IPS-NIHi7 (cell line): Measurements from ENCODE around the gene PEPD.

Experiments used
- DNase-seq: peaks from one replicate; pipeline ENCODE4 v3.0.0; 2012; ENCODE audit warnings: mixed read lengths; ENCODE audit errors: extremely low spot score

The PEPD gene

GRCh38 chr19:33422369-33423180, 99.0 kb downstream of the PEPD start:
- no peak for DNase-seq

GRCh38 chr19:33421368-33421767, 100.2 kb downstream of the PEPD start:
- DNase-seq, result no peak

GRCh38 chr19:33420821-33421220, 100.8 kb downstream of the PEPD start:
- DNase-seq, result no peak

- DNase-seq, result peak; percentile 95
Measured at GRCh38 chr19:33419788-33420130, 101.8 kb downstream of the PEPD start.

- DNase-seq, result no peak
Measured at GRCh38 chr19:33418871-33419787, 102.5 kb downstream of the PEPD start.

- DNase-seq, result no peak
Measured at GRCh38 chr19:33418461-33418860, 103.1 kb downstream of the PEPD start.

GRCh38 chr19:33417751-33418150, 103.8 kb downstream of the PEPD start:
- no peak for DNase-seq

- peak; percentile 89 for DNase-seq
Measured at GRCh38 chr19:33416307-33417215, 105.0 kb downstream of the PEPD start.

GRCh38 chr19:33414667-33415605, 106.7 kb downstream of the PEPD start:
- no peak for DNase-seq

- DNase-seq, result no peak
Measured at GRCh38 chr19:33413868-33414666, 107.5 kb downstream of the PEPD start.

- DNase-seq, result no peak
Measured at GRCh38 chr19:33413426-33413725, 108.2 kb downstream of the PEPD start.

GRCh38 chr19:33412601-33413425, 108.8 kb downstream of the PEPD start:
- DNase-seq, result no peak

- no peak for DNase-seq
Measured at GRCh38 chr19:33411621-33412180, 109.9 kb downstream of the PEPD start.

GRCh38 chr19:33410915-33411401, 110.6 kb downstream of the PEPD start:
- no peak for DNase-seq

GRCh38 chr19:33409906-33410685, 111.5 kb downstream of the PEPD start:
- no peak for DNase-seq

GRCh38 chr19:33408538-33409434, 112.8 kb downstream of the PEPD start:
- no peak for DNase-seq

GRCh38 chr19:33408116-33408515, 113.5 kb downstream of the PEPD start:
- no peak for DNase-seq
